ENCODE data around the gene PEAK3. TPM values are rescaled to one million over a fixed set of nuclear protein-coding genes. Genes with fewer than 3 reads are reported as not detected.

The PEAK3 gene
- total and polyA plus RNA-seq, 3 experiments from 2014 or later, result 0.79 TPM; not detected in 2

GRCh38 chr19:2305452-2306280 is 23.7 kb upstream of the PEAK3 start:
- POLR2A ChIA-PET, result no interaction called here
- H3K36me3 Mint-ChIP-seq, result no peaks in the 10 kb centered on the region
- peaks cover 13% of the 10 kb centered on the region for H3K4me1 ChIP-seq (ENCODE audit: insufficient read depth, low read length)

GRCh38 chr19:2303211-2303798 is 21.3 kb upstream of the PEAK3 start:
- CTCF ChIA-PET, result interaction anchor here (1.4 kb wide), 1 partner anchor 31 kb away, joined by 3 read pairs; no protein-coding TSS in a partner anchor
- no peaks in the 10 kb centered on the region for H3K36me3 Mint-ChIP-seq
- peaks cover 22% of the 10 kb centered on the region for H3K27me3 ChIP-seq (ENCODE audit: insufficient read depth, low read length, poor library complexity, severe bottlenecking)
- DNase-seq, result no peak
- POLR2A ChIA-PET, result interaction anchor here (0.5 kb wide), 1 partner anchor 250 kb away, joined by 4 read pairs; no protein-coding TSS in a partner anchor
- H3K4me1 Mint-ChIP-seq, result peaks cover 4 to 17% (median 5%) of the 10 kb centered on the region in 3 donors
- no peak overlapping the region for H3K4me3 ChIP-seq (ENCODE audit: low read length)
- no peaks in the 10 kb centered on the region for H3K9me3 ChIP-seq (ENCODE audit: low read length)
- H3K27ac ChIP-seq (ENCODE audit: low read depth, low read length), result no peak overlapping the region
- peaks cover 27 to 36% of the 10 kb centered on the region in 2 donors for H3K27me3 Mint-ChIP-seq
- no peaks in the 10 kb centered on the region for H3K9me3 Mint-ChIP-seq
- peaks cover 11% of the 10 kb centered on the region for H3K4me1 ChIP-seq (ENCODE audit: insufficient read depth, low read length)
- H3K4me3 Mint-ChIP-seq, result peak overlapping the region in 5 of 7 donors; percentile 34 to 64 (median 59)
- H3K27ac Mint-ChIP-seq, result peak overlapping the region in 1 of 8 donors; percentile 32
- no peaks in the 10 kb centered on the region for H3K36me3 ChIP-seq (ENCODE audit: insufficient read depth, low read length)

More at GRCh38 chr19:2305452-2306280, 23.7 kb upstream of the PEAK3 start:
- CTCF ChIA-PET, result interaction anchor here (1.5 kb wide), 1 partner anchor 8 kb away, joined by 3 read pairs; no protein-coding TSS in a partner anchor
- DNase-seq, result no peak
- no peak overlapping the region for H3K4me3 Mint-ChIP-seq
- no peaks in the 10 kb centered on the region for H3K9me3 ChIP-seq (ENCODE audit: low read length)
- H3K27ac Mint-ChIP-seq, result no peak overlapping the region
- no peak overlapping the region for H3K27ac ChIP-seq (ENCODE audit: low read depth, low read length)
- H3K27me3 ChIP-seq (ENCODE audit: insufficient read depth, low read length, poor library complexity, severe bottlenecking), result peaks cover 32% of the 10 kb centered on the region
- peaks cover 7 to 21% (median 8%) of the 10 kb centered on the region in 3 donors for H3K4me1 Mint-ChIP-seq
- H3K36me3 ChIP-seq (ENCODE audit: insufficient read depth, low read length), result no peaks in the 10 kb centered on the region
- H3K9me3 Mint-ChIP-seq, result peaks cover 0 to 5% (median 0%) of the 10 kb centered on the region in 5 donors
- H3K4me3 ChIP-seq (ENCODE audit: low read length), result no peak overlapping the region
- H3K27me3 Mint-ChIP-seq, result peaks cover 41 to 54% of the 10 kb centered on the region in 2 donors

GRCh38 chr19:2302319-2303210 is 20.6 kb upstream of the PEAK3 start:
- H3K4me3 ChIP-seq (ENCODE audit: low read length), result no peak overlapping the region
- no peak for DNase-seq
- no peaks in the 10 kb centered on the region for H3K36me3 ChIP-seq (ENCODE audit: insufficient read depth, low read length)
- H3K9me3 ChIP-seq (ENCODE audit: low read length), result no peaks in the 10 kb centered on the region
- Mint-ChIP-seq H3K27me3 (peaks cover 25 to 34% of the 10 kb centered on the region in 2 donors), H3K9me3 (no peaks in the 10 kb centered on the region), H3K27ac (peak overlapping the region in 3 of 8 donors; percentile 32 to 76 (median 42)), H3K36me3 (no peaks in the 10 kb centered on the region), H3K4me1 (peaks cover 4 to 17% (median 5%) of the 10 kb centered on the region in 3 donors), H3K4me3 (peak overlapping the region in 6 of 7 donors; percentile 34 to 64 (median 58))
- H3K27ac ChIP-seq (ENCODE audit: low read depth, low read length), result no peak overlapping the region
- ChIA-PET CTCF (interaction anchor here (0.8 to 1.4 kb wide), 3 partner anchors 14 to 67 kb away, joined by 3 read pairs; partner anchors contain the start of gene PLEKHJ1), POLR2A (interaction anchor here (0.5 to 0.9 kb wide), 2 partner anchors 13 to 250 kb away, joined by 4 read pairs; no protein-coding TSS in a partner anchor)
- peaks cover 9% of the 10 kb centered on the region for H3K4me1 ChIP-seq (ENCODE audit: insufficient read depth, low read length)
- peaks cover 19% of the 10 kb centered on the region for H3K27me3 ChIP-seq (ENCODE audit: insufficient read depth, low read length, poor library complexity, severe bottlenecking)

- peaks cover 11% of the 10 kb centered on the region for H3K27me3 ChIP-seq (ENCODE audit: insufficient read depth, low read length, poor library complexity, severe bottlenecking)
- CTCF ChIA-PET, result no interaction called here
- no peaks in the 10 kb centered on the region for H3K36me3 ChIP-seq (ENCODE audit: insufficient read depth, low read length)
- H3K9me3 ChIP-seq (ENCODE audit: low read length), result no peaks in the 10 kb centered on the region
- H3K36me3 Mint-ChIP-seq, result no peaks in the 10 kb centered on the region
- no peak for DNase-seq
- no peak overlapping the region for H3K4me3 Mint-ChIP-seq
- peaks cover 12 to 22% of the 10 kb centered on the region in 2 donors for H3K27me3 Mint-ChIP-seq
- peaks cover 4 to 17% (median 5%) of the 10 kb centered on the region in 3 donors for H3K4me1 Mint-ChIP-seq
- POLR2A ChIA-PET, result no interaction called here
- H3K27ac Mint-ChIP-seq, result no peak overlapping the region
- peaks cover 9% of the 10 kb centered on the region for H3K4me1 ChIP-seq (ENCODE audit: insufficient read depth, low read length)
- no peak overlapping the region for H3K27ac ChIP-seq (ENCODE audit: low read depth, low read length)
- H3K9me3 Mint-ChIP-seq, result no peaks in the 10 kb centered on the region
- H3K4me3 ChIP-seq (ENCODE audit: low read length), result no peak overlapping the region
Observed at GRCh38 chr19:2300533-2300932, 18.6 kb upstream of the PEAK3 start.

- no peak overlapping the region for H3K27ac Mint-ChIP-seq
- H3K27me3 Mint-ChIP-seq, result peaks cover 0 to 4% of the 10 kb centered on the region in 2 donors
- H3K4me3 Mint-ChIP-seq, result no peak overlapping the region
- CTCF ChIA-PET, result interaction anchor here (1.4 kb wide), 1 partner anchor 32 kb away, joined by 3 read pairs; no protein-coding TSS in a partner anchor
- H3K4me1 Mint-ChIP-seq, result peaks cover 0 to 17% (median 7%) of the 10 kb centered on the region in 3 donors
- Histone ChIP-seq H3K9me3 (ENCODE audit: low read length) (no peaks in the 10 kb centered on the region), H3K4me3 (ENCODE audit: low read length) (no peak overlapping the region), H3K4me1 (ENCODE audit: insufficient read depth, low read length) (peaks cover 2% of the 10 kb centered on the region), H3K27me3 (ENCODE audit: insufficient read depth, low read length, poor library complexity, severe bottlenecking) (no peaks in the 10 kb centered on the region), H3K27ac (ENCODE audit: low read depth, low read length) (no peak overlapping the region), H3K36me3 (ENCODE audit: insufficient read depth, low read length) (no peaks in the 10 kb centered on the region)
- POLR2A ChIA-PET, result no interaction called here
- H3K36me3 Mint-ChIP-seq, result peaks cover 0 to 13% (median 2%) of the 10 kb centered on the region in 3 donors
- no peaks in the 10 kb centered on the region for H3K9me3 Mint-ChIP-seq
- no peak for DNase-seq
Observed at GRCh38 chr19:2296141-2296540, 14.2 kb upstream of the PEAK3 start.

GRCh38 chr19:2294687-2295335 is 12.8 kb upstream of the PEAK3 start:
- Histone ChIP-seq H3K36me3 (ENCODE audit: insufficient read depth, low read length) (no peaks in the 10 kb centered on the region), H3K27me3 (ENCODE audit: insufficient read depth, low read length, poor library complexity, severe bottlenecking) (no peaks in the 10 kb centered on the region), H3K4me3 (ENCODE audit: low read length) (no peak overlapping the region), H3K9me3 (ENCODE audit: low read length) (no peaks in the 10 kb centered on the region), H3K4me1 (ENCODE audit: insufficient read depth, low read length) (peaks cover 6% of the 10 kb centered on the region), H3K27ac (ENCODE audit: low read depth, low read length) (no peak overlapping the region)
- Mint-ChIP-seq H3K36me3 (peaks cover 0 to 18% (median 2%) of the 10 kb centered on the region in 3 donors), H3K4me1 (peaks cover under 1 to 26% (median 9%) of the 10 kb centered on the region in 3 donors), H3K27ac (peak overlapping the region in 2 of 8 donors; percentile 43 to 63), H3K27me3 (peaks cover 0 to 4% of the 10 kb centered on the region in 2 donors), H3K9me3 (no peaks in the 10 kb centered on the region), H3K4me3 (peak overlapping the region in 1 of 7 donors; percentile 6)
- ChIA-PET POLR2A (interaction anchor here (0.6 kb wide), 1 partner anchor 59 kb away, joined by 3 read pairs; the partner anchor contains the start of gene PLEKHJ1), CTCF (interaction anchor here (0.8 to 1.4 kb wide), 2 partner anchors 20 to 33 kb away, joined by 3 read pairs; no protein-coding TSS in a partner anchor)
- no peak for DNase-seq

All from CD8-positive, alpha-beta memory T cell (primary cell).